ENCODE results near the gene OR2T35. TPM values are rescaled to one million over a fixed set of nuclear protein-coding genes. Genes with fewer than 3 reads are reported as not detected.

Gene OR2T35
- total RNA-seq, 1 donor from 2014 or later = not detected

Other genes with a start within 250 kb of the OR2T35 start
- gene OR2T1, start 242.2 kb downstream of the OR2T35 start, total RNA-seq = not detected
- not detected for gene OR2T2, start 199.6 kb downstream of the OR2T35 start, total RNA-seq
- gene OR2T3, start 171.9 kb downstream of the OR2T35 start, total RNA-seq = not detected
- gene OR2T5, start 156.7 kb downstream of the OR2T35 start, total RNA-seq = not detected
- gene OR2G6, start 137.2 kb downstream of the OR2T35 start, total RNA-seq = not detected
- not detected for gene OR2T29, start 82.5 kb downstream of the OR2T35 start, total RNA-seq
- gene OR2T34, start 70.5 kb downstream of the OR2T35 start, total RNA-seq = not detected
- gene OR2T10, start 47.6 kb downstream of the OR2T35 start, total RNA-seq = not detected
- not detected for gene OR2T11, start 10.2 kb downstream of the OR2T35 start, total RNA-seq
- gene OR2T27, start 10.2 kb upstream of the OR2T35 start, total RNA-seq = not detected
- not detected for gene OR14I1, start 57.5 kb upstream of the OR2T35 start, total RNA-seq
- not detected for gene LYPD8, start 110.5 kb upstream of the OR2T35 start, total RNA-seq
- gene SH3BP5L, start 180.6 kb upstream of the OR2T35 start, total RNA-seq = 22.2 TPM
- 40.3 TPM for gene ZNF672, start 192.9 kb upstream of the OR2T35 start, total RNA-seq
- 20.8 TPM for gene ZNF692, start 213.8 kb upstream of the OR2T35 start, total RNA-seq

Data from Right ventricle myocardium inferior (tissue), 1 donor.